ENCODE measurements around the gene SLC27A6.
"Not testable (repeated sequence)": the region's sequence is repeated elsewhere in the genome, so short reads cannot be mapped to it uniquely, and the experiment has no call there.

SLC27A6 gene, protein sequence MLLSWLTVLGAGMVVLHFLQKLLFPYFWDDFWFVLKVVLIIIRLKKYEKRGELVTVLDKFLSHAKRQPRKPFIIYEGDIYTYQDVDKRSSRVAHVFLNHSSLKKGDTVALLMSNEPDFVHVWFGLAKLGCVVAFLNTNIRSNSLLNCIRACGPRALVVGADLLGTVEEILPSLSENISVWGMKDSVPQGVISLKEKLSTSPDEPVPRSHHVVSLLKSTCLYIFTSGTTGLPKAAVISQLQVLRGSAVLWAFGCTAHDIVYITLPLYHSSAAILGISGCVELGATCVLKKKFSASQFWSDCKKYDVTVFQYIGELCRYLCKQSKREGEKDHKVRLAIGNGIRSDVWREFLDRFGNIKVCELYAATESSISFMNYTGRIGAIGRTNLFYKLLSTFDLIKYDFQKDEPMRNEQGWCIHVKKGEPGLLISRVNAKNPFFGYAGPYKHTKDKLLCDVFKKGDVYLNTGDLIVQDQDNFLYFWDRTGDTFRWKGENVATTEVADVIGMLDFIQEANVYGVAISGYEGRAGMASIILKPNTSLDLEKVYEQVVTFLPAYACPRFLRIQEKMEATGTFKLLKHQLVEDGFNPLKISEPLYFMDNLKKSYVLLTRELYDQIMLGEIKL

DNA sequence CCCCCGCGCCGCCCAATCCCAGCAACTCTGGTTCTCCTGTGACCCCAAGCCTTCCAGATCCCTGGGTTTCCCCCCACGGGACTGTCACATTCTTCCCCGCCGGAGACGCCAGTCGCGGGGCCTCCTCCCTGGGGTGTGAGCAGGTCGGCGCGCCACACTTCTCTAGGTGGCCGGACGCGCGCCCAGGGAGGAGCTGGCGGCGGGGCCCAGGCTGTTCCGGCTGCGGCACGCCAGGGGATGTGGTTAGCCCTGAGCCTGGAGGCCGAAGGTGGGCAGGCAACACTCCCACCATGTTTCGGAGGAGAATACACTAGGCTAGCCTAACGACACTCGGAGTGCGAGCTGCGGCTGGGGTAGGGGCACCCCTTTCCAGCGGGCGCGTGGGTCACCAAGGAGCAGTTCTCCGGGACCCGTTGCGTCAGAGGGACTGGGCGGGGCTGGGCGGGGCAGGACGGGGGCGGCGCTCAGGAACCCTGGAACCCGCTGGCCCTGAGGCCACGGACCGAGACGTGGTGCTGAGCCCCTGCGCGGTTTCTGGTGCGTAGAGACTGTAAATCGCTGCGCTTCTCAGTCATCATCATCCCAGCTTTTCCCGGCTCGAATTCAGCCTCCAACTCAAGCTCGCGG is at the start of gene SLC27A6:
Gene SLC27A6 (plus strand): TSS at position 478 of the 627 bp plus-strand sequence. CDS start 650 bp downstream, outside the sequence.
- peak; percentile 3 for DNase-seq

DNA sequence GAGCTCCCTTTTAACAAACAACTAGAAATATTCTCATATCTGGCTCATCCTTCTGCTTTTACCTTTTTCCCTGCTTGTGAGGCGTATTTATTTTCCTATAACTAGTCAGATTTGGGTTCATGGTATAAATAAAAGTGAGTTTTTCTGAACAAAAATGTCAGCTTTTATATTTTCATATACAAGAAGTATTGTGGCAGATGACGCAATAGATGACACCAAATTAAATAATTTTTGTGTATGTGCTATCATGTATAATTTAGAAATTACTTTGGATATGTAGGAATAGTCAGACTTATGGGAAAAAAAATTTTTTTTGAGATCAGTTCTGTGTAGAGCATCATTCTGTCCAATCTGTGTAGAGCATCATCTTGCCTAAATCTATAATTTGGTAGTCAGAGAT is 45.7 kb upstream of the SLC27A6 start:
- no peak for DNase-seq

DNA sequence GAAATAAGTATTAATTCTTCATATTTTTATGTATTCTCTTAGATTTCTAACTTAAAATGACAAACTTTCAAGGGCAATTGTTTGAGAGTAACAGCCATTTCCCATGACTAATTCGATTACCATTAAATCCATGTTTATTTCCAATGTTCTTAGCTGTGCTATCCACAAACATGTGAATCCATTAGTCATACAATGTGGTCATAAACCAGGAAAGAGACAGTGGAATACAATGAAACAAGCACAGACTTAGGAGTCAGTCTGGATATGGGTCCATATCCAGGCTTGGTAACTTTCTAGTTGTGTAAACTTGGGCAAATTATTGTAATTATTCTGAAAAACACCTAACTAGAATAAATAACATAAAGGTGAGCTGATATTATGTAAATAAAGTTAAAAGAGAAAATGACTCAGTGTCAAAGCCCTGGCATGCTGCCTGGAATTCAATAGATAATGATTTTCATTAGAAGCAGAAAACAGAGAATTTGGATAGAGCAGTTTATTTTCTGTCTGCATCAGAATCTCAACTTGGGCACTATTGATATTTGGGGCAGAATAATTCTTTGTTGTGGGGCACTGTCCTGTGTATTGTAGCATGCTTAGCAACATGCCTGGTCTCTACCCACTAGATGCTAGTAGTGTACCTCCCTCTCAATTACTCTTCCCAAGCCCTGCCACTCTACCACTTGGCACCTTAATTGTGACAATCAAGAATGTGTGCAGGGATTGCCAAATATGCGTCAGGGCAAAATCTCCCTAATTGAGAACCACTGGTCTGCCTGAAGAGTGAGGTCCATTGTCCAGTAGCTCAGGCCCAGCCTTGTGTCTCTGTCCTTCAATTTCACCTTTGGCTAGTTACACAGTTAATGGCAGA is 44.7 kb upstream of the SLC27A6 start:
- no peak for DNase-seq

DNA sequence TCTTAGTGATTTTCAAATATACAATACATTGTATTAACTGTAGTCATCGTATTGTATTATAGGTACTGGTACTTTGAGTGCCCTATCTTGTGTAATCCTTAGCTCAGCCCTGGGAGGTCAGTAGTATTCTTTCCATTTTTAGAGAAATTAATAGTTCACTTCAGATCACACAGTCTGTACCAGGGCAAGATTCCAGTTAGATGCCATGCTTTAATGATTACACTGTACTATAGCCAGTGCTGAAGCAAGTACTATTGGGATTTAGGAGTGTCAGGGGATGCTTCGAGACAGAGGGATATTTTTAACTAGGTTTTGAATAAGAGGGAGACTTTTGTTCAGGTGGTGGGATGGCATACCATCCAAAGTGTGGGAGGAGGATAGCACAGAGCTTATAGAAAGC is 41.0 kb upstream of the SLC27A6 start:
- no peak for DNase-seq

DNA sequence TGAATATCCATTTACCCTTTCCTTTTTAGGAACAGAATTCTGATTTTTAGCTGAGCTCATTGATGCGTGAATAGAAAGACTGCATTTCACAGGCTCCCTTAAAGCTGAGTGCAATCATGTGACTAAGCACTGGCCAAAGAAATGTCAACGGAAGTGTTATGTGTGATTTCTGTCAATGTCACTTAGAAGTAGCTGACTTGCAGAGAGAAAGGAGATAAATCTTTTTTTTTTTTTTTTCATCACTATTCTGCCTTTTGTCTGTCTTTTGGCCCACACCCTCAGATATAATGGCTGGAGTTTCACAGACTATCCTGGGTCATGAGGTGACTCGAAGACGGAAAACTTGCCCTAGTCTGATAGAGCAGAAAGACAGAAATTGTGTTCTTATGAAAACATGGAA is 39.3 kb upstream of the SLC27A6 start:
- no peak for DNase-seq

DNA sequence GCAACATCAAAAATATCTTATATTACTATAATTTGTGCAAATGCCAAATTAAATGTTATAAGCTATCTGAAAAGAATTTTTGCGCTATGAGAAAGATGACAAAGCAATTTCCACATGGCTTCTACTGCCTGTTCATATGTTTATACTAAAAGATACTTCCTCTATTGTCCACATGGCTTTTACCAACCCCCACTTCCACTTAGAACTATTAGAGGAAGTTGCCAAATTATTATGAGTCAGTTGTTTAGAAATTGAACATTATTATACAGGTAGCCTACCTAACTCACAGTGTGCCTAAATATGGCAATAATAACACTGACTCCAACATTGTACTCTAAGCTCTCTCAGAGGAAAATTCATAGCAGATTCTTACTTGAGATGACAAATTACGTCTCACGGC is 37.6 kb upstream of the SLC27A6 start:
- DNase-seq = no peak

DNA sequence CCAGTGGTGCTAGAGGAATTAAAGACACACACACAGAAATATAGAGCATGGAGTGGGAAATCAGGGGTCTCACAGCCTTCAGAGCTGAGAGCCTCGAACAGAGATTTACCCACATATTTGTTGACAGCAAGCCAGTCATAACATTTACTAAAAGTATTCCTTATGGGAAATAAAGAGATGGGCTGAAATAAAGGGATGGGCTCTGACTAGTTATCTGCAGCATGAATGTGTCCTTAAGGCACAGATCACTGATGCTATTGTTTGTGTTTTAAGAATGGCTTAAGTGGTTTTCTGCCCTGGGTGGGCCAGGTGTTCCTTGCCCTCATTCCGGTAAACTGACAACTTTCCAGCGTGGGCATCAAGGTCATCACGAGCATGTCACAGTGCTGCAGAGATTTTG is 33.1 kb upstream of the SLC27A6 start:
- not testable (repeated sequence) for DNase-seq

DNA sequence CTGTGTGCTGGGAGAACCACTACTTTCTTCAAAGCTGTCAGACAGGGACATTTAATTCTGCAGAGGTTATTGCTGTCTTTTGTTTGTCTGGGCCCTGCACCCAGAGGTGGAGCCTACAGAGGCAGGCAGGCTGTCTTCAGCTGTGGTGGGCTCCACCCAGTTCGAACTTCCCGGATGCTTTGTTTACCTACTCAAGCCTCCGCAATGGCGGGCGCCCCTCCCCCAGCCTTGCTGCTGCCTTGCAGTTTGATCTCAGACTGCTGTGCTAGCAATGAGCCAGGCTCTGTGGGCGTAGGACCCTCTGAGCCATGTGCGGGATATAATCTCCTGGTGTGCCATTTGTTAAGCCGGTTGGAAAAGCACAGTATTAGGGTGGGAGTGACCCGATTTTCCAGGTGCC is 22.2 kb upstream of the SLC27A6 start:
- not testable (repeated sequence) for DNase-seq

DNA sequence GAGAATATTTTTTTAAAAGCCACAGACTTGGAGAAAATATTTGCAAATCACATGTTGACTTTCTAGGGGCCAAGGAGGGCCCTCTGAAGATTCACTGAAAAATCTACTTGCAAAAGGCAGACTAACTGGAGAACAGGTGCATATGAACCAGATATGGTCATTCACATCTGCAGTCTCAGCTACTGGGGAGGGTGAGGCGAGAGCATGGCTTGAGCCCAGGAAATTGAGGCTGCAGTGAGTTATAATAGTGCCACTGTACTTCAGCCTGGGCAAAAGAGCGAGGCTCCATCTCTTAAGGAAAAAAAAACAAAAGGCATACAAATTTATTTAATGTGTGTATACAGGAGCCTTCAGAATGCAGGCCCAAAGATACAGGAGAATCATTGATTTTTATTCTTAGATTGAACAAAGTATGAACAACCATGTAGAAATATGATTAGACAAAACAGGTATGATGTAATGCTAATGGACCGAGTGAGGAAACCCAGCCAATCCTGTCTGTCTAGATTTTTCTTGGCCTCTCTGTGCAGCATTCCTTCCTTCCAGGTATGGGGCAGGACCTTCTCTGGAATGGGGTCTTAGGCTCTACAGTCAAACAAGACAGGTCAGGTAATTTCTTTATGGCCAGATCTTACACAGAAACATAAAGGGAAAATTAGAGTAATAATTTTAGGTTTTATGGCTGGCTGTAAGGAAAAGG is 15.3 kb upstream of the SLC27A6 start:
- DNase-seq = no peak

DNA sequence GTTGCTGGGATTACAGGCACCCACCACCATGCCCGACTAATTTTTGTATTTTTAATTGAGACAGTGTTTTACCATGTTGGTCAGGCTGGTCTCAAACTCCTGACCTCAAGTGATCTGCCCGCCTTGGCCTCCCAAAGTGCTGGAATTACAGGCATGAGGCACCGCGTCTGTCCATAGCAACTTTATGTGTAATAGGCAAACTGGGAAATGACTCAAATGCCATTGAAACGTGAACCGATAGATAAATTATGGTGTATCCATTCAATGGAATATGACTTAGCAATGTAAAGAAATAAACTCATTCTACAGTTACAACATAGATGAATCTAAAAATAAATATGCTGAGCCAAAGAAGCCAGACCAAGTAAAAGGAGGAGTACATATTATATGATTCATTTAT is 14.0 kb upstream of the SLC27A6 start:
- not testable (repeated sequence) for DNase-seq

DNA sequence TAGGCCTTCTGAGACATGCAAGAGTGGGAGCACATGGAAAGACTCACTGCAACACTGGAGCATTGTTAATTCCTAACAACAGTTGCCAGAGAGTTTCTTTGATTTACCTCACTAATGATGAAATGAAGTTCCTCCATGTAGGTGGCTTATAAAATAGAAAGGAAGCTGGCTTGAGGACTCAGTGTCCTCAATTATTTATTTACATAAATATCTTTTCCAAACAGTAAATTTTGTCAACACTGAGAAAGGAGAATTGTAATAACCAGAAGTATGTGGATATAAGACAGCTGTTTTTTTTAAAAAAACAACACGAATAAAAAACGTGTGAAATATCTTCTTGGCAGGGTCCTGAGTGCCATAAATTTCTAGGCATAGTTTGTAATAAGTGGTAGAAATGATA is 9.1 kb upstream of the SLC27A6 start:
- no peak for DNase-seq

DNA sequence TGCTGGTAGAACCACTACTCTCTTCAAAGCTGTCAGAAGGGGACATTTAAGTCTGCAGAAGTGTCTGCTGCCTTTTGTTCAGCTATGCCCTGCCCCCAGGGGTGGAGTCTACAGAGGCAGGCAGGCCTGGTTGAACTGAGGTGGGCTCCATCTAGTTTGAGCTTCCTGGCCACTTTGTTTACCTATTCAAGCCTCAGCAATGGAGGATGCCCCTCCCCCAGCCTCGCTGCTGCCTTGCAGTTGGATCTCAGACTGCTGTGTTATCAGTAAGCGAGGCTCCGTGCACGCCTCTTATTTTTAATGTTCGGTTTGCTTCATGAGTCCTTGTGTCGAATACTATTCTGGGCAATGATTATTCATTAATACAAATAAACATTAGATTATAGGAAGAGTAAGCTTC is 3.1 kb upstream of the SLC27A6 start:
- DNase-seq = no peak

DNA sequence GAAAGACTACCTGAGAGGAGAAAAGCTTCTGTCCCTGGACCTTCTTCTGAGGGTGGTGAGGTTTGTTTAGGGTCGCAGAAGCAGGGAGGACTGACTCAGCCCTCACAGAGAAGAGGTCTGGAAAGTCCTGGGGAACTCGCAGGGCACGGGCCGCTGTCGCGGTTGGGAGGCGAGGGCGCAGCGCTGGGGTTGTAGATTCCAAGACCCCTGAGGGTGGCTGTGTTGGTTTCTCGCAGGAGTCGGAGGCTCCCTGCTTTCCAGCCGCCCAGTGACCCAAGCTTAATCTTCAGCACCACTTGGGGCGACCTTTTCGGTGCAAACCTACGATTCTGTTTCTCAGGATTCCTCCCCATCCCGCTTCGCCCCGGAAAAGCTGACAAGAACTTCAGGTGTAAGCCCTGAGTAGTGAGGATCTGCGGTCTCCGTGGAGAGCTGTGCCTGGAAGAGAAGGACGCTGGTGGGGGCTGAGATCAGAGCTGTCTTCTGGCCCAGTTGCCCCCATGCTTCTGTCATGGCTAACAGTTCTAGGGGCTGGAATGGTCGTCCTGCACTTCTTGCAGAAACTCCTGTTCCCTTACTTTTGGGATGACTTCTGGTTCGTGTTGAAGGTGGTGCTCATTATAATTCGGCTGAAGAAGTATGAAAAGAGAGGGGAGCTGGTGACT is 482 bp downstream of the SLC27A6 start:
- DNase-seq = no peak

DNA sequence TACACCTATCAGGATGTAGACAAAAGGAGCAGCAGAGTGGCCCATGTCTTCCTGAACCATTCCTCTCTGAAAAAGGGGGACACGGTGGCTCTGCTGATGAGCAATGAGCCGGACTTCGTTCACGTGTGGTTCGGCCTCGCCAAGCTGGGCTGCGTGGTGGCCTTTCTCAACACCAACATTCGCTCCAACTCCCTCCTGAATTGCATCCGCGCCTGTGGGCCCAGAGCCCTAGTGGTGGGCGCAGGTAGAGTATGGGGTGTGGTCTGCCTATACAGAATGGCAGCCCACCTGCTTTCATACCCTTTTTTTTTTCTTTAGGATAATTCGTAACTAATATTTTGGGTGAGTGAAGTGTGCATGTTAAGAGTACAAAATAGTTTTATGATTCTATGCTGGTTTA is 1.1 kb downstream of the SLC27A6 start:
- no peak for DNase-seq

DNA sequence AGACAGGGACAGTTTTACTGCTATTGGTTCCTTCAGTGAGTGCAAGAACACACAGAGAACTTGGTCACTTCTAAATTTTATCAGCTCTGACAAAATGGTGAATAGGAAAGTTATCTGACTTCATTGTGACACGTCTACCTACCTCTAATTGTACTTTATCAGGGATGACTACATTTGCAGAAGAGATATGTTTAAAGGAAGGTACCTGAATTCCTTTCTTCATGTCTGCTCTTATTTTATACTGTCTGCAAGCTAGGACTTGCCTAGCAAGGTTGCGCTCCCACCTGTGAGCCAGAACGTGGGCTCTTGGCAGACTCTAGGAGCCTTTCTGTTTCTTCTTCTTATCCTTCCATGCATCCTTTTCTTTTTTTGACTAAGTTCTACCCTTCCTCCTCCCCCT is 1.6 kb downstream of the SLC27A6 start:
- no peak for DNase-seq

DNA sequence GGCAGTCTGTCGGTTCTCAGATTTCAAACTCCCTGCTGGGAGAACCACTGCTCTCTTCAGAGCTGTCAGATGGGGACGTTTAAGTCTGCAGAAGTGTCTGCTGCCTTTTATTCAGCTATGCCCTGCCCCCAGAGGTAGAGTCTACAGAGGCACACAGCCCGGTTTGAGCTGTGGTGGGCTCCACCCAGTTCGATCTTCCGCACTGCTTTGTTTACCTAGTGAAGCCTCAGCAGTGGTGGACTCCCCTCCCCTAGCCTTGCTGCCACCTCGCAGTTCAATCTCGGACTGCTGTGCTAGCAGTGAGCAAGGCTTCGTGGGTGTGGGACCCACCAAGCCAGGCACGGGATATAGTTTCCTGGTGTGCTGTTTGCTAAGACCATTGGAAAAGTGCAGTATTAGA is 8.0 kb downstream of the SLC27A6 start:
- no peak for DNase-seq

DNA sequence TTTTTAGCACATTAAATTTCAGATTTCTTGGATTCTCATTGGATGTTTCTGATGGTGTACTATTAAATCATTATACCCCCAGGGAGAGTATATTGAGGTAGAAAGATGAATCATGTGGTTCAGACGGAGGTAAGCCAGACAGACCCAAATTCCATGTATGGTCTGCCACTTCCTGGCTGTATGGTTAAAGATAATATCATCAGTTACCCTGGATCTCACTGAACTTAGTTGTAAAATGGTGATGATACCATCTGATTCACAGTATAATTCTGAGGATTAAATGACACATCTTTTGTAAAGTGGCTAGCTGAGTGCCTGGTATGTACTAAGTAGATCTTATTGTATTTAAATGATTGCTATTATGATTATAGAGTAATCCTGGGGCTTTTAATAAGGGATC is 9.3 kb downstream of the SLC27A6 start:
- no peak for DNase-seq

DNA sequence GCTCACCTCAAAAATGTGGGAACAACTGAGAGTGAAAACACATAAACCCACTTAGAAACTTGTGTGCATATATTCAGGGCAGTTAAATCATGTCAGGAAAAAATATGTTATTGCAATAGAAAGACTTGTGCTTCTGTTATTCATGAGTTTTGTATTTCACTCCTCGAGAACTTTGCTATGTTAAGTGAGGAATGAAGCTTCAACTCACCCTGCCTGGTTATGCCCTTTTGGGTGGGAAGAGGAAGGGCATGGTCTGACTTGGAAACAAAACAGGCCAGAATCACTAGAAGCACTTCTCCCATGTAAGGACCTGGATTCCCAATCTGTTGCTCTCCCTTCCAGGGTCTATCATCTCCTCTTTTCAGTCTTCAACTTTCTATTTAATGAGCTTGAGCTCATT is 14.5 kb downstream of the SLC27A6 start:
- DNase-seq = no peak

DNA sequence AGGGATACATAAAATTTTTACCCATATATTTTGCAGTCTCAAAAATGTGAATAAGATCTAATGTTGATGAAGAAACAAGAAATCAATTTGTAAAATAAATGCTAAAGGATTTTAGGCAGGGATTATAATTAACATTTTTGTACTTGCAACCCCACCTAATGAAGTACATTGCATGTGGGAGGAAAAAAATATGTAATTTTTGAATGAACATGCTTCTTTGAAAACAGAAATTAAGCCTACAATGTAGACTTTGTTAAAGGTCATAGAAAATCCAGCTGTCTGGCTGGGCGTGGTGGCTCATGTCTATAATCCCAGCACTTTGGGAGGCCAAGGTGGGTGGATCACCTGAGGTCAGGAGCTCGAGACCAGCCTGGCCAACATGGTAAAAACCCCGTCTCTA is 15.6 kb downstream of the SLC27A6 start:
- DNase-seq = no peak

DNA sequence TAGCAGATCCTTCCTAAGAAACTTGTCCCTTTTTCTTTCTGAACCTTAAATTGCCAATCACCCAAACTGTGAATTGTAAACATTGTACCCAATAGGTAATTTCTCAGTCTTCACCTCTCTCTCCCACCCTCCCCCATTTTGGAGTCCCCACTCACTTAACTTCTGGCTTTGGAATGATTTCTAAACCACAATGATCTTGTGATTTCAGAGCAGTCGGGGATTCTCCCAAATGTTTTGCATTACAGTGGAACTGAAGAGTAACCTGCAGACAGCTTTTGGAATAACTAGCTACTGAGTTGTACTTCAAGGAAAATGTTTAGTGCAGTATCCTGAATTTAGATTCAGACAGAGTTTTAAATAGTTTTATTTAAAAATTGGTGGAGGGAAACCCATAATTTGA is 19.2 kb downstream of the SLC27A6 start:
- no peak for DNase-seq

DNA sequence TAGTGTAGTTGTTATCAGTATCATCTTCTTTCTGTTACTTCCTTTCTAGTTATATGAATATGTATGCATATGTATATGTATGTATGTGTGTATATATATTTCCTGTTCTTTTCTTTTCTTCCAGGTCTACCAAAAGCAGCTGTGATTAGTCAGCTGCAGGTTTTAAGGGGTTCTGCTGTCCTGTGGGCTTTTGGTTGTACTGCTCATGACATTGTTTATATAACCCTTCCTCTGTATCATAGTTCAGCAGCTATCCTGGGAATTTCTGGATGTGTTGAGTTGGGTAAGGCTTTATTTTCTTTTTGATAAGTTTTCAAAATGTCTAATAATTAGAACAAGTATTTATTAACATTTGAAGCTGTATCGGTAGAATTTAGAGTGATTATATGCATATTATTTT is 23.2 kb downstream of the SLC27A6 start:
- no peak for DNase-seq
